H1 (cell line): ENCODE data around the gene LRCH2. TPM values are rescaled to one million over a fixed set of nuclear protein-coding genes. Genes with fewer than 3 reads are reported as not detected.
A peak's percentile ranks its signal among the peaks of the same experiment; 100 is the strongest.

Experiments
- CTCF ChIA-PET: fragments of 300-600 bp; sonication (Branson Sonifier 250); formaldehyde crosslinking; loops from one replicate; lab custom pipeline; 2021; ENCODE audit not compliant: partially characterized antibody; lab: Charles Lee
- POLR2A ChIA-PET: fragments of 300-600 bp; sonication (Branson Sonifier 250); formaldehyde crosslinking; loops from one replicate; lab custom pipeline; 2021; ENCODE audit warnings: inconsistent platforms; ENCODE audit not compliant: partially characterized antibody; lab: Charles Lee
- DNase-seq, 2 experiments: peaks; one replicate each; pipeline versions ENCODE4 v3.0.0 to v3.0.0-alpha.2; 2010 to 2022; ENCODE audit warnings: low spot score in 2 of 2, low read depth in 1 of 2, mixed read lengths in 1 of 2
- FAIRE-seq: peaks from 2 replicates; lab custom pipeline; 2011; peaks lifted over from hg19 to GRCh38; lab: Jason Lieb, UNC
- H2AFZ ChIP-seq: 2 replicates; pipeline ENCODE4 v1.8.1; 2012; ENCODE audit warnings: low read length, inconsistent platforms
- H2AK5ac ChIP-seq: 2 replicates; pipeline ENCODE4 v1.6.1; 2013; ENCODE audit warnings: low read depth, low read length
- H2BK120ac ChIP-seq: replicated peaks from 2 replicates; pipeline ENCODE3; 2013; ENCODE audit warnings: low read depth, low read length, inconsistent platforms
- H2BK12ac ChIP-seq: 2 replicates; pipeline ENCODE4 v1.6.1; 2013; ENCODE audit warnings: low read depth, low read length
- H2BK15ac ChIP-seq: 2 replicates; pipeline ENCODE4 v1.6.1; 2013; ENCODE audit warnings: low read length
- H2BK20ac ChIP-seq: 2 replicates; pipeline ENCODE4 v1.6.1; 2013; ENCODE audit warnings: low read length
- H2BK5ac ChIP-seq: 2 replicates; pipeline ENCODE4 v1.6.1; 2013; ENCODE audit warnings: low read depth, low read length
- H3K14ac ChIP-seq: 2 replicates; pipeline ENCODE4 v1.6.1; 2013; ENCODE audit warnings: inconsistent platforms; ENCODE audit not compliant: insufficient read length
- H3K18ac ChIP-seq: 2 replicates; pipeline ENCODE4 v1.6.1; 2013; ENCODE audit warnings: low read length; ENCODE audit errors: extremely low read depth
- H3K23ac ChIP-seq: 2 replicates; pipeline ENCODE4 v1.6.1; 2013; ENCODE audit warnings: inconsistent platforms; ENCODE audit not compliant: insufficient read length
- H3K23me2 ChIP-seq: 2 replicates; pipeline ENCODE4 v1.6.1; 2013; ENCODE audit warnings: low read depth, low read length
- H3K27ac ChIP-seq: 2 replicates; pipeline ENCODE4 v1.6.1; 2011; ENCODE audit warnings: low read depth, low read length, inconsistent platforms
- H3K27me3 ChIP-seq, 4 experiments: replicated peaks in 1 of 4; 1 replicate in 1 of 4; 2 replicates in 3 of 4; pipeline versions ENCODE4 v1.6.1 to v1.8.1; 2011 to 2013; ENCODE audit warnings: low read length in 3 of 4, mild to moderate bottlenecking in 3 of 4, inconsistent platforms in 2 of 4, mixed read lengths in 2 of 4, moderate library complexity in 1 of 4; ENCODE audit not compliant: control insufficient read depth in 3 of 4, insufficient read depth in 3 of 4; ENCODE audit errors: extremely low read depth in 1 of 4
- H3K36me3 ChIP-seq, 4 experiments: 2 replicates each; pipeline versions ENCODE4 v1.6.1 to v1.8.1; 2011 to 2013; ENCODE audit warnings: mild to moderate bottlenecking in 4 of 4, low read length in 3 of 4, moderate library complexity in 2 of 4, control low read depth in 1 of 4, inconsistent platforms in 1 of 4; ENCODE audit not compliant: insufficient read depth in 4 of 4, control insufficient read depth in 2 of 4
- H3K4ac ChIP-seq: replicated peaks from 2 replicates; pipeline ENCODE3; 2013; ENCODE audit warnings: low read length, low read depth, mixed read lengths, inconsistent platforms; ENCODE audit not compliant: insufficient read length
- H3K4me1 ChIP-seq, 4 experiments: replicated peaks in 1 of 4; 1 replicate in 1 of 4; 2 replicates in 3 of 4; pipeline versions ENCODE4 v1.6.1 to v1.8.1; 2011 to 2013; ENCODE audit warnings: low read length in 3 of 4, inconsistent platforms in 2 of 4, mixed read lengths in 1 of 4; ENCODE audit not compliant: insufficient read depth in 4 of 4, control insufficient read depth in 3 of 4
- H3K4me2 ChIP-seq, 2 experiments: 2 replicates each; pipeline versions ENCODE4 v1.6.1 to v1.8.1; 2011 to 2013; ENCODE audit warnings: low read depth in 2 of 2, low read length in 2 of 2, control low read depth in 1 of 2, inconsistent platforms in 1 of 2, mild to moderate bottlenecking in 1 of 2; ENCODE audit not compliant: insufficient read depth in 1 of 2
- H3K4me3 ChIP-seq, 4 experiments: fragments of 200-600, 300-600 bp in 1 of 4; sonication (generic), shearing (Covaris generic), sonication (Bioruptor Twin) in 1 of 4; 2 replicates each; pipeline versions ENCODE4 v1.5.1 to v1.8.1; 2011 to 2016; ENCODE audit warnings: low read length in 4 of 4, low read depth in 3 of 4, control low read depth in 2 of 4, inconsistent platforms in 2 of 4, mild to moderate bottlenecking in 2 of 4, mixed read lengths in 1 of 4, moderate library complexity in 1 of 4; ENCODE audit not compliant: insufficient read depth in 2 of 4; ENCODE audit errors: extremely low read depth in 1 of 4
- H3K56ac ChIP-seq: replicated peaks from 2 replicates; pipeline ENCODE3; 2013; ENCODE audit warnings: low read depth, mild to moderate bottlenecking, mixed read lengths, low read length, inconsistent platforms; ENCODE audit not compliant: insufficient read length
- H3K79me1 ChIP-seq: 2 replicates; pipeline ENCODE4 v1.6.1; 2013; ENCODE audit warnings: low read depth, low read length, control low read depth
- H3K79me2 ChIP-seq, 2 experiments: 2 replicates each; pipeline versions ENCODE4 v1.6.1 to v1.8.1; 2012 to 2013; ENCODE audit warnings: low read length in 2 of 2, mild to moderate bottlenecking in 2 of 2, inconsistent platforms in 1 of 2; ENCODE audit not compliant: insufficient read depth in 2 of 2, control insufficient read depth in 1 of 2
- H3K9ac ChIP-seq, 4 experiments: replicated peaks in 1 of 4; 1 replicate in 1 of 4; 2 replicates in 3 of 4; pipeline versions ENCODE4 v1.6.1 to v1.8.1; 2011 to 2013; ENCODE audit warnings: low read depth in 3 of 4, low read length in 3 of 4, control low read depth in 2 of 4, mild to moderate bottlenecking in 2 of 4, moderate library complexity in 2 of 4, inconsistent platforms in 1 of 4; ENCODE audit errors: extremely low read depth in 1 of 4
- H3K9me3 ChIP-seq, 2 experiments: 2 replicates each; pipeline versions ENCODE4 v1.6.1 to v1.8.1; 2012 to 2013; ENCODE audit warnings: mild to moderate bottlenecking in 2 of 2, moderate library complexity in 2 of 2, control low read depth in 1 of 2, inconsistent platforms in 1 of 2, low read depth in 1 of 2, low read length in 1 of 2, mixed read lengths in 1 of 2; ENCODE audit not compliant: insufficient read depth in 2 of 2
- H4K20me1 ChIP-seq, 2 experiments: replicated peaks in 1 of 2; 2 replicates each; pipeline versions ENCODE3 to v1.8.1; 2011 to 2013; ENCODE audit warnings: inconsistent platforms in 2 of 2, low read length in 2 of 2, mild to moderate bottlenecking in 1 of 2; ENCODE audit not compliant: insufficient read depth in 2 of 2, control insufficient read depth in 1 of 2
- H4K5ac ChIP-seq: 2 replicates; pipeline ENCODE4 v1.6.1; 2013; ENCODE audit warnings: low read length, low read depth, mixed read lengths, inconsistent platforms; ENCODE audit not compliant: insufficient read length
- H4K8ac ChIP-seq: 2 replicates; pipeline ENCODE4 v1.8.0; 2013; ENCODE audit warnings: mild to moderate bottlenecking, moderate library complexity, low read length, inconsistent platforms; ENCODE audit not compliant: insufficient read depth; ENCODE audit errors: extremely low read depth
- H4K91ac ChIP-seq: replicated peaks from 2 replicates; pipeline ENCODE3; 2013; ENCODE audit warnings: low read length, mixed read lengths, inconsistent platforms; ENCODE audit not compliant: insufficient read length
- CHD2 ChIP-seq: IDR thresholded peaks from 2 replicates; pipeline ENCODE4 v1.6.1; 2012; ENCODE audit warnings: low read length, improper control_type of control experiment
- JUND ChIP-seq: IDR thresholded peaks from 2 replicates; pipeline ENCODE4 v1.6.1; 2011; ENCODE audit warnings: mild to moderate bottlenecking, improper control_type of control experiment, low read length
- PHF8 ChIP-seq: fragments of 200-600 bp; sonication (generic); conservative IDR thresholded peaks from 2 replicates; pipeline ENCODE4 v1.7.1; 2012; ENCODE audit warnings: low read depth, mild to moderate bottlenecking, inconsistent platforms, low read length, moderate library complexity
- POLR2AphosphoS5 ChIP-seq: IDR thresholded peaks from 2 replicates; pipeline ENCODE4 v1.6.1; 2011; ENCODE audit warnings: low read depth, low read length
- TAF1 ChIP-seq: IDR thresholded peaks from 2 replicates; pipeline ENCODE4 v1.6.1; 2011; ENCODE audit warnings: mild to moderate bottlenecking, low read depth, low read length
- WGBS, 2 experiments: shearing (Covaris generic) in 1 of 2; methylation state at CpG; one replicate each; pipeline versions ENCODE4 v1.1.6 to v1.1.7; 2013 to 2015; ENCODE audit warnings: low lambda C conversion rate in 2 of 2, mixed read lengths in 2 of 2, inconsistent platforms in 1 of 2, low coverage in 1 of 2, missing lambda C conversion rate in 1 of 2; ENCODE audit not compliant: insufficient replicate concordance in 2 of 2, insufficient coverage in 1 of 2, insufficient read length in 1 of 2; ENCODE audit errors: extremely low coverage in 1 of 2, missing lambda C conversion rate in 1 of 2; 5-methylcytosine and 5-hydroxymethylcytosine counted together
- polyA plus RNA-seq, 7 experiments: library from polyadenylated mRNA; depleted of rRNA in 3 of 7; stranded (reverse) in 5 of 7; unstranded in 2 of 7; fragments of >200 nt in 5 of 7; fragments of 200-250 nt in 2 of 7; gene quantifications; 1 replicate in 5 of 7; 2 replicates in 1 of 7; 4 replicates in 1 of 7; pipeline versions ENCODE4 v1.2.1 to v1.2.3, GENCODE V29; 2011 to 2013; ENCODE audit warnings: missing spikeins in 2 of 7, mixed read lengths in 2 of 7
- total RNA-seq: library from RNA; stranded (reverse); fragmentation: NEBNext Ultra II Directional; extraction: Animal tissue kit (Norgen Biotek cat#: 25700); gene quantifications from 2 replicates; pipeline ENCODE4 v1.2.1, GENCODE V29; 2021

LRCH2 gene
- total and polyA plus RNA-seq, 2 of the 8 experiments (the other 6 are each of a cell fraction or from before 2014, with no cell fraction given) = 1.5 to 5.5 TPM

GRCh38 chrX:115178473-115178872, 55.4 kb downstream of the LRCH2 start:
- H4K20me1 ChIP-seq = no peaks in the 10 kb centered on the region
- H2BK15ac ChIP-seq = no peak overlapping the region
- H3K27me3 ChIP-seq = no peaks in the 10 kb centered on the region
- H3K4me3 ChIP-seq = peak overlapping the region in 1 of 4 experiments; percentile 21; a peak in 1 of 8 replicates
- no peaks in the 10 kb centered on the region for H3K79me2 ChIP-seq
- H3K4me1 ChIP-seq = no peaks in the 10 kb centered on the region; a peak in 1 of 7 replicates
- no peak overlapping the region for H2AFZ ChIP-seq
- H4K5ac ChIP-seq = no peak overlapping the region
- no peaks in the 10 kb centered on the region; the same call in 1 of the 2 replicates for H3K23me2 ChIP-seq
- no peak overlapping the region for H2BK120ac ChIP-seq
- H3K4me2 ChIP-seq = peak overlapping the region; percentile 41 to 47; a peak in 3 of 4 replicates
- no peak overlapping the region for H3K27ac ChIP-seq
- no peaks in the 10 kb centered on the region for H3K9me3 ChIP-seq
- no peak for TF ChIP-seq PHF8
- no peak for TF ChIP-seq JUND
- TF ChIP-seq POLR2AphosphoS5 = no peak
- no peak for TF ChIP-seq CHD2
- TF ChIP-seq TAF1 = no peak
- TF ChIP-seq, all 59 proteins: peak for 0
- WGBS, 2 experiments = 25% methylated on average over 1 of the region's 1 CpG; no CpG with 5 or more reads in 1 of the 2 experiments
- no peak overlapping the region for H2BK12ac ChIP-seq
- ChIA-PET CTCF (interaction anchor here (1.1 kb wide), 1 partner anchor 761 kb away, joined by 3 read pairs; no protein-coding TSS in a partner anchor), POLR2A (interaction anchor here (0.7 kb wide), 1 partner anchor 1038 kb away, joined by 3 read pairs; no protein-coding TSS in a partner anchor)
- DNase-seq (no peak), FAIRE-seq (peak; percentile 70)
- no peak overlapping the region for H3K18ac ChIP-seq
- H3K79me1 ChIP-seq = no peaks in the 10 kb centered on the region
- H4K8ac ChIP-seq = no peak overlapping the region
- no peak overlapping the region for H3K14ac ChIP-seq
- H2AK5ac ChIP-seq = no peak overlapping the region
- no peak overlapping the region for H3K56ac ChIP-seq
- no peak overlapping the region for H3K4ac ChIP-seq
- no peak overlapping the region for H4K91ac ChIP-seq
- H2BK20ac ChIP-seq = no peak overlapping the region
- no peak overlapping the region for H3K9ac ChIP-seq
- no peak overlapping the region for H2BK5ac ChIP-seq
- no peak overlapping the region for H3K23ac ChIP-seq
- no peaks in the 10 kb centered on the region for H3K36me3 ChIP-seq
